Retinal pigment epithelial cell (primary cell): ENCODE data around the gene RPS15.

Source experiments
- DNase-seq: peaks from one replicate; pipeline ENCODE4 v3.0.0-alpha.2; 2010; ENCODE audit warnings: low read depth
- H3K4me3 ChIP-seq: 2 replicates; pipeline ENCODE4 v1.5.1; 2011; ENCODE audit warnings: mild to moderate bottlenecking, low read length, control low read depth, moderate library complexity
- CTCF ChIP-seq: conservative IDR thresholded peaks from 2 replicates; pipeline ENCODE4 v1.5.1; 2011; ENCODE audit warnings: low read depth, low read length, control low read depth, inconsistent platforms

Gene RPS15

GRCh38 chr19:1438035-1438932, at the start of gene RPS15:
RPS15 (plus strand) TSS chr19:1438396; CDS start chr19:1438426, 30 bp downstream.
- peak; percentile 91 for TF ChIP-seq CTCF
- peak within 1 kb of the TSS; percentile 76 for H3K4me3 ChIP-seq
- DNase-seq: peak; percentile 71

DNA sequence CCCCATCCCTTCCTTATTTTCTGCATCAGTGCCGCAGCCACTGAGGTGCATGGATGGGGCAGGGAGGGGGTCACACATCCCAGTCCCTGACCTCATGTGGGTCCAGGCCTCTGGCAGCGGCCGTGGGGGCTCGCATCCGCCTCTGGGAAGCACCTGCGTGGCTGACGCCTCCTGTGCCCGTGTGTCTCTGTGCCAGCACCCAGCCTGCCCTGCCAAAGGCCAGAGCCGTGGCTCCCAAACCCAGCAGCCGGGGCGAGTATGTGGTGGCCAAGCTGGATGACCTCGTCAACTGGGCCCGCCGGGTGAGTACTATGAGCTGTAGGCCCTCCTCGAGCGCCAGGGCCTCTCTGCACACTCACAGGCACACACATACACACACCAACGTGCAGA, 49.6 kb upstream of the RPS15 start:
- no peak overlapping the region for H3K4me3 ChIP-seq
- no peak for TF ChIP-seq CTCF
- DNase-seq: no peak

DNA sequence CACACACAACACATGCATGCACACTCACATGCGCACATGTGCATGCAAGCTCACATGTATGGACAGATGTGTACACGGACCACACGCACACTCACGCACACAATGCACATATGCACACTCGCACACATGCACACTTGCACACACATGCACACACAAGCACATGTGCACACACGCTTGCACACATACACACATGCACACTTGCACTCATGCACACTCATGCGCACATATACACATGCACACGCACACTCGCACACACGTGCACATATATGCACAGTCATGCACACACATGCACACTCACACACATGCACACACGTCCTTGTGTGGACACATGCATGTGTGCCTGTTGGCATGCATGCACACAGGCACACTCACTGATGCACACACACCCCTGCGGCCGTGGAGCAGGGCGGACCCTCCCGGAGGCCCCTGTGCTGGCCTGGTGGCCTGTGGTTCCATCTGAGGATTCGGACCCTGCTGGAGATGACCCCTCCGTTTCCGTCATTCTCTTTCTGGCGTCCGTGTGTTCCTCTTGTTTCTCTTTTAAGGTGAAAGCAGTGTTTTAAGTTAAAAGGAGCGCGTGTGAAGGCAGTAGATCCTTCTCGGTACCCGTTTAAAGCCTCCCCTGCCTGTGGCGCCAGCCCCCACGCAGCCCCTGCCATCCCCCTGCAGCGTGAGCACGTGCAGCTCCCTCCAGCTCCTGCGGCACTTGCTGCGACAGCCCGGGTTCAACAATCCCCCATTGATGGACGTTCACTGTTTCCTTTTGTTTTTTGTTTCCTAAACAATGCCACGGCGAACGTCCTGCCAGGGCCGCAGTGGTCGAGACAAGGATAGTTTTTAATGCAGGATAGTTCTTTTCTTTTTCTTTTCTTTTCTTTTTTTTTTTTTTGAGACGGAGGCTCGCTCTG, 48.9 kb upstream of the RPS15 start:
- DNase-seq: no peak
- H3K4me3 ChIP-seq: no peak overlapping the region
- TF ChIP-seq CTCF: no peak

GRCh38 chr19:1390890-1391423, 47.2 kb upstream of the RPS15 start:
- no peak overlapping the region for H3K4me3 ChIP-seq
- TF ChIP-seq CTCF: no peak

GRCh38 chr19:1392407-1392806, 45.8 kb upstream of the RPS15 start:
- no peak for TF ChIP-seq CTCF
- H3K4me3 ChIP-seq: no peak overlapping the region
- no peak for DNase-seq

More at GRCh38 chr19:1390890-1391423, 47.2 kb upstream of the RPS15 start:
- DNase-seq: no peak

GRCh38 chr19:1392939-1393530, 45.2 kb upstream of the RPS15 start:
- H3K4me3 ChIP-seq: no peak overlapping the region
- no peak for DNase-seq
- no peak for TF ChIP-seq CTCF
